Globus pallidus (tissue), 1 donor: ENCODE measurements around the gene USP34.
"Not testable (repeated sequence)": the region's sequence is repeated elsewhere in the genome, so short reads cannot be mapped to it uniquely, and the experiment has no call there.

Experiments used
- DNase-seq: peaks from one replicate; pipeline ENCODE4 v3.0.0-alpha.2; 2015; ENCODE audit warnings: low spot score

Gene USP34

GRCh38 chr2:61149074-61149473 is 321.8 kb downstream of the USP34 start:
- DNase-seq: no peak

GRCh38 chr2:61148091-61148490 is 322.8 kb downstream of the USP34 start:
- not testable (repeated sequence) for DNase-seq

GRCh38 chr2:61145990-61146389 is 324.9 kb downstream of the USP34 start:
- no peak for DNase-seq

GRCh38 chr2:61144697-61145268 is 326.1 kb downstream of the USP34 start:
- peak; percentile 95 for DNase-seq

- no peak for DNase-seq
Observed at GRCh38 chr2:61141151-61141550, 329.7 kb downstream of the USP34 start.

- DNase-seq: no peak
Observed at GRCh38 chr2:61138859-61139258, 332.0 kb downstream of the USP34 start.
